K562 (cell line): Measurements from ENCODE around the gene GGCT. TPM values are rescaled to one million over a fixed set of nuclear protein-coding genes. Genes with fewer than 3 reads are reported as not detected.

Source experiments
- CBFB ChIP-seq: sonication (generic); formaldehyde crosslinking; IDR thresholded peaks from 2 replicates; pipeline ENCODE4 v1.4.0; 2020; ENCODE audit warnings: mild to moderate bottlenecking, missing genetic modification reagents
- CHD4 ChIP-seq: fragments of 200-600 bp; sonication (generic); IDR thresholded peaks from 3 replicates; pipeline ENCODE4 v1.6.1; 2012; ENCODE audit warnings: low read depth, mild to moderate bottlenecking, mixed read lengths, low read length, inconsistent platforms; ENCODE audit not compliant: insufficient read depth, insufficient replicate concordance, poor library complexity, severe bottlenecking
- CREBBP ChIP-seq: IDR thresholded peaks from one replicate; pipeline ENCODE4 v1.6.1; 2012; ENCODE audit warnings: low read depth, mild to moderate bottlenecking, control low read depth, inconsistent platforms, low read length
- KDM2B ChIP-seq: fragments of 250-450 bp; sonication (Bioruptor Pico); IDR thresholded peaks from 2 replicates; pipeline ENCODE4 v1.8.0; 2021; ENCODE audit warnings: mild to moderate bottlenecking, moderate library complexity
- KDM4B ChIP-seq, 2 experiments: fragments of 450-650 bp in 1 of 2; sonication (generic) in 1 of 2; IDR thresholded peaks; 2 replicates each; pipeline ENCODE4 v1.6.1; 2016 to 2017; ENCODE audit warnings: borderline replicate concordance in 2 of 2, antibody characterized with exemption in 1 of 2, low read depth in 1 of 2, mild to moderate bottlenecking in 1 of 2
- KLF6 ChIP-seq: fragments of 250-450 bp; sonication (Bioruptor Pico); IDR thresholded peaks from 2 replicates; pipeline ENCODE4 v1.4.0; 2020; ENCODE audit warnings: mild to moderate bottlenecking, moderate library complexity, borderline replicate concordance
- MAFG ChIP-seq: fragments of 450-650 bp; conservative IDR thresholded peaks from 2 replicates; pipeline ENCODE4 v1.6.1; 2016; ENCODE audit warnings: missing genetic modification characterization, missing compliant biosample characterization
- POLR2H ChIP-seq: IDR thresholded peaks from 2 replicates; pipeline ENCODE4 v1.6.1; 2016; ENCODE audit warnings: missing genetic modification characterization, low read depth, mild to moderate bottlenecking, control low read depth, missing compliant biosample characterization, moderate library complexity
- PRDM10 ChIP-seq: fragments of 450-650 bp; IDR thresholded peaks from 2 replicates; pipeline ENCODE4 v1.6.1; 2018; ENCODE audit not compliant: partially characterized antibody
- PREB ChIP-seq: sonication (generic); formaldehyde crosslinking; IDR thresholded peaks from 2 replicates; pipeline ENCODE4 v1.8.1; 2023; ENCODE audit warnings: mild to moderate bottlenecking, missing genetic modification reagents
- RBFOX2 ChIP-seq: fragments of 200-400 bp; formaldehyde crosslinking; IDR thresholded peaks from 2 replicates; pipeline ENCODE4 v1.6.1; 2017; ENCODE audit warnings: low read depth, mild to moderate bottlenecking, low read length, moderate library complexity
- SPI1 ChIP-seq: IDR thresholded peaks from 2 replicates; pipeline ENCODE4 v1.6.1; 2011; ENCODE audit warnings: low read depth, low read length, control low read depth, borderline replicate concordance
- STAT5B ChIP-seq: fragments of 250-450 bp; sonication (Bioruptor Pico); IDR thresholded peaks from 2 replicates; pipeline ENCODE4 v1.8.0; 2021; ENCODE audit warnings: mild to moderate bottlenecking, inconsistent platforms
- THAP12 ChIP-seq: fragments of 250-450 bp; sonication (Bioruptor Pico); IDR thresholded peaks from 2 replicates; pipeline ENCODE4 v1.9.0; 2021; ENCODE audit warnings: mild to moderate bottlenecking, inconsistent platforms
- ZBTB2 ChIP-seq: fragments of 450-650 bp; IDR thresholded peaks from 2 replicates; pipeline ENCODE4 v1.6.1; 2016; ENCODE audit warnings: antibody characterized with exemption
- ZFPM2 ChIP-seq: fragments of 250-450 bp; sonication (Bioruptor Pico); IDR thresholded peaks from 2 replicates; pipeline ENCODE4 v1.5.1; 2022; ENCODE audit warnings: mild to moderate bottlenecking
- ZKSCAN8 ChIP-seq: fragments of 200-800 bp; sonication (Bioruptor generic); IDR thresholded peaks from 2 replicates; pipeline ENCODE4 v1.6.1; 2016; ENCODE audit warnings: missing genetic modification characterization, missing compliant biosample characterization
- ZNF146 ChIP-seq: IDR thresholded peaks from one replicate; pipeline ENCODE4 v1.6.1; 2018; ENCODE audit warnings: missing compliant biosample characterization; ENCODE audit not compliant: unreplicated experiment
- polyA plus RNA-seq, 8 experiments: library from polyadenylated mRNA; depleted of rRNA in 4 of 8; stranded (reverse) in 5 of 8; unstranded in 3 of 8; fragments of >200 nt; fragmentation: Nextera tagmentation in 2 of 8; fragmentation: Illumina TruSeq in 1 of 8; extraction: Ambion mirVana in 2 of 8; extraction: Trizol in 1 of 8; gene quantifications; 2 replicates each; pipeline versions ENCODE4 v1.2.1 to v1.2.3, GENCODE V29; 2011 to 2014; ENCODE audit warnings: inconsistent platforms in 1 of 8, missing spikeins in 1 of 8
- total RNA-seq, 7 experiments: library from RNA; depleted of rRNA in 6 of 7; stranded (reverse); fragments of >200 nt in 6 of 7; fragmentation: Illumina TruSeq in 2 of 7; extraction: Trizol in 2 of 7; gene quantifications; 2 replicates each; pipeline versions ENCODE4 v1.2.1 to v1.2.3, GENCODE V29; 2011 to 2021; ENCODE audit warnings: low replicate concordance in 1 of 7

The GGCT gene
- total and polyA plus RNA-seq, 9 of the 15 experiments (the other 6 are each of a cell fraction or from before 2014, with no cell fraction given) = 79.0 to 349 (median 136) TPM

- TF ChIP-seq THAP12 (CRISPR knock-in tag) (no peak), ZBTB2 (peak; percentile 75), ZNF146 (CRISPR knock-in tag) (no peak), RBFOX2 (peak; percentile 92), STAT5B (CRISPR knock-in tag) (no peak), PRDM10 (peak; percentile 40), CHD4 (no peak), MAFG (no peak), ZKSCAN8 (CRISPR knock-in tag) (no peak), CREBBP (no peak), PREB (CRISPR knock-in tag) (no peak), KDM4B (IDR thresholded peaks at IDR 0.05; ENCODE audit: borderline replicate concordance in 2 of 2, low read depth in 1 of 2) (no peak; a peak in 1 of 4 replicates), SPI1 (peak; percentile 77; the same call in 1 of the 2 replicates), KLF6 (CRISPR knock-in tag) (no peak), KDM2B (CRISPR knock-in tag) (peak; percentile 62; the same call in 1 of the 2 replicates), ZFPM2 (CRISPR knock-in tag) (no peak), POLR2H (tag) (peak; percentile 21; the same call in 1 of the 2 replicates), CBFB (CRISPR knock-in tag) (no peak)
Measured at GRCh38 chr7:30478349-30479201, 26.1 kb downstream of the GGCT start, which contains the start of gene NOD1 (continued).
